HCEC 1CT (cell line): ENCODE data around the gene PROM2.
"Not testable (repeated sequence)": the region's sequence is repeated elsewhere in the genome, so short reads cannot be mapped to it uniquely, and the experiment has no call there.

Experiments
- DNase-seq: peaks from one replicate; pipeline ENCODE4 v3.0.0-alpha.2; 2017

PROM2 gene, protein sequence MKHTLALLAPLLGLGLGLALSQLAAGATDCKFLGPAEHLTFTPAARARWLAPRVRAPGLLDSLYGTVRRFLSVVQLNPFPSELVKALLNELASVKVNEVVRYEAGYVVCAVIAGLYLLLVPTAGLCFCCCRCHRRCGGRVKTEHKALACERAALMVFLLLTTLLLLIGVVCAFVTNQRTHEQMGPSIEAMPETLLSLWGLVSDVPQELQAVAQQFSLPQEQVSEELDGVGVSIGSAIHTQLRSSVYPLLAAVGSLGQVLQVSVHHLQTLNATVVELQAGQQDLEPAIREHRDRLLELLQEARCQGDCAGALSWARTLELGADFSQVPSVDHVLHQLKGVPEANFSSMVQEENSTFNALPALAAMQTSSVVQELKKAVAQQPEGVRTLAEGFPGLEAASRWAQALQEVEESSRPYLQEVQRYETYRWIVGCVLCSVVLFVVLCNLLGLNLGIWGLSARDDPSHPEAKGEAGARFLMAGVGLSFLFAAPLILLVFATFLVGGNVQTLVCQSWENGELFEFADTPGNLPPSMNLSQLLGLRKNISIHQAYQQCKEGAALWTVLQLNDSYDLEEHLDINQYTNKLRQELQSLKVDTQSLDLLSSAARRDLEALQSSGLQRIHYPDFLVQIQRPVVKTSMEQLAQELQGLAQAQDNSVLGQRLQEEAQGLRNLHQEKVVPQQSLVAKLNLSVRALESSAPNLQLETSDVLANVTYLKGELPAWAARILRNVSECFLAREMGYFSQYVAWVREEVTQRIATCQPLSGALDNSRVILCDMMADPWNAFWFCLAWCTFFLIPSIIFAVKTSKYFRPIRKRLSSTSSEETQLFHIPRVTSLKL

DNA sequence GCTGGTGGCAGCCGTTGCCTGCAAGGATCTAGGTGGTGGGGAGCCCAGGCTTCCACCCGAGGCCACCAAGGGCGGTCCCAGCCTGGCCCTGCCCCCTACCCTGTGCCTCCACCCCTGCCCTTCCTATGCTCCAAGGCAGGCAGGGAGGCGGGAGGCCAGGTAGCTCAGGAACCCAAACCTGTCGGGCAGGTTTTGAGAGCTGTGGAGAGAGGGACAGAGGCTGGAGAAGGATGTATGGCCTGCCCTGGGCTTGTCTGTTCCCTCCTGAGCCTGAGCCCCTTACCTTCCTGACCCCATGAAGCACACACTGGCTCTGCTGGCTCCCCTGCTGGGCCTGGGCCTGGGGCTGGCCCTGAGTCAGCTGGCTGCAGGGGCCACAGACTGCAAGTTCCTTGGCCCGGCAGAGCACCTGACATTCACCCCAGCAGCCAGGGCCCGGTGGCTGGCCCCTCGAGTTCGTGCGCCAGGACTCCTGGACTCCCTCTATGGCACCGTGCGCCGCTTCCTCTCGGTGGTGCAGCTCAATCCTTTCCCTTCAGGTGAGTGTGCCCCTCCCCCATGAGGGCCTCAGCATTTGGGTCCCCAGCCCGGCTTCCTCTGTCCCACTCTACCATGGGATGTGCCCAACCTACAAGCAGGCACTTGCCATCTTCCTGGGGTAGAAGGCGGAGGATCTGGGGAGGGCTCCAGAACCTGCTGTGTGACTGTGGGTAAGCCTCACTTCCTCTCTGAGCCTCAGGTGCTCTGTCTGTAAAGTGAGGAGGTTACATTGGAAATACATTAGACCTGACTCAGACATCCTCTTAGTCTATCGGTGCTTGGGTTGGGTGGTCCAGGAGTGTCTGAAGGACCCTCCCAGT is at the start of gene PROM2:
Gene PROM2, plus strand, starts transcription at position 159 of the 860 bp plus-strand sequence. Its CDS starts 137 bp downstream, at position 296.
- no peak for DNase-seq

DNA sequence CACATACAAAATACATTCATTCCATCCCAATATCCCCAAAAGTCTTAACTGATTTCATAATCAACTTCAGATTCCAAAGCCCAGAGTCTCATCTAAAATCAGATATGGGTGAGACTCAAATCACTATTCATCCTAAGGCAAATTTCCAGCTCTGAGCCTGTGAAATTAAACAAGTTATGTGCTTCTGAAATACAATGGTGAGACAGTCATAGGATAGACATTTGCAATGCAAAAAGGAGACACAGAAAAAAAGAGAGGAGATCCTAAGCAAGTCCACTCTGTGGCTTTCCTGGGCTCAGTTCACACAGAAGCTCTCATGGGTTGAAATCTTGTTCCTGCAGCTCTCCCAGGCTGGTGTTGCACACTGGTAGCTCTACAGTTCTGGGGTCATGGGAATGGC is 48.6 kb upstream of the PROM2 start:
- DNase-seq: no peak

DNA sequence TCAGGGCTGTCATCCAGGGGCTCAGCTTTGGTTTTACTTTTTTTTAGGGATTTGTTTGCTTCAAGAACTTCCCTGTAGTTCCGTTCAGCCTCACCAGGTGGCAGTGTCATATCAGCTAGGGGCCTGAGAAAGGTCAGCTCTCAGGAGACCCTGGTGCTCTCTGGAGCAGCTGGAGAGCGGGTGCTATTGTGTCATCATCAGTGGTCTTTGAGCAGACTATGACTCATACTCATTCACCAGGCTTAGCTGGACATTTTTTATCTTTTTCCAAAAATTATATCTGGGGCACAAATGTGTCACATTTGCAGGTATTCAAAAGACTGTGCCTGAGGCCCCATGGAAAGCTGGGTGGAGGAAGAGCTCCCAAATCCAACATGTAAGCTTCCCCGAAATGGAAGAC is 42.5 kb upstream of the PROM2 start:
- DNase-seq: peak; percentile 78

DNA sequence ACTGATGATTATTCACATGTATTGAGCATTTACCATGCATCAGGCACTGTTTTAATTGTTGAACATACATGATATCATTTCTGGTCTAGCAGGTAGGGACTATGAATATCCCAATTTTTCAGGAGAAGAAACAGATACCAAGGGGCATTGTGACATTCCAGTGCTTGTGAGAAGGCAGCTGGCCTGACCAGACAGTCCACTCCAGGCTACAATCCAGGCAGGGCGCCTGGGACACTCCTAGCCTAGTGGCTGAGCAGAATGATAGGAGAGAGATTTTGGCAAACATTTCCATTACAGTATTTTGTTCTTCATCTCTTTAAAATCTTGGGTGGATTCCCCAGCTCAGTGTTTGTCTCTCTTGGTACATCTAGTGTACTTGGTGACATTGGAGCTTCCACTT is 42.0 kb upstream of the PROM2 start:
- DNase-seq: no peak

DNA sequence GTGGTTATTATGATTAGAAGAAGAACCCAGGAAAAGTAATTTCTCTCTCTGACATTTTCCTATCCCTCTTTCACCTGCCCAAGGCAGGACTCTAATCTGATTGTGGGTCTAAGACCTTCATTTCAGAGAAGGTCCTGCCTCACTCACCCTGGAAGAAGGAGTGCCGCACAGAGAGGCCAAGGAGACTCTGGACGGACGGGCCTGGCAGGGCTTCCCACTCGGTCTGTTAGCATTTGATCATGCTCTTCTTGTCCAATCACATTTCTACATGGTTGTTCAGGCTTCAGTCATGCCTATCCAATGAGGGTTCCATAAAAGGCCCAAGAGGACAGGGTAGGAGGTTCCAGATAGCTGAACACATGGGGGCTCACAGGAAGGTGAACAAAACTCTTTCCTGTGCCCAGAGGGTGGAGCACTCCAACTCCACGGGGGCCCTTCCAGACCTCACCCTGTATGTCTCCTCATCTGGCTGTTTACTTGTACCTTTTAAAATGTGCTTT is 39.9 kb upstream of the PROM2 start:
- no peak for DNase-seq

DNA sequence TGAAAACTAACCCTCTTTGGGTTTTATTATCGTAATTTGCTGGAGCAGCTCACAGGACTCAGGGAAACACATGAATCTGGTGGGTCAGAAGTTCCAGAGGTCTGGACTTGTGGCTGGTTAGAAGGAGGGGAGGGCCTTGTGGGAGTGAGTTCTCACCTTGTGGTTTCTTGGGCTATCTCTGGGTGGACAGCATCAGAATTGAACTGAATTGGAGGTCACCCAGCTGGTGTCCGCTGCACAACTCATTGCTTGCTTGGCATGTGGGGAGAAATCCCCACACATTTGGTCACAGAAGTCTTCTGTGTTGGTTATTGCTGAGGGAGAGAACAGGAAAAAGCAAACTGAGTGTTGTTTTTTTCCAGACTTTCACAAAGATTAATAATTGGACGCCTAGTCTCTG is 39.4 kb upstream of the PROM2 start:
- DNase-seq: no peak

DNA sequence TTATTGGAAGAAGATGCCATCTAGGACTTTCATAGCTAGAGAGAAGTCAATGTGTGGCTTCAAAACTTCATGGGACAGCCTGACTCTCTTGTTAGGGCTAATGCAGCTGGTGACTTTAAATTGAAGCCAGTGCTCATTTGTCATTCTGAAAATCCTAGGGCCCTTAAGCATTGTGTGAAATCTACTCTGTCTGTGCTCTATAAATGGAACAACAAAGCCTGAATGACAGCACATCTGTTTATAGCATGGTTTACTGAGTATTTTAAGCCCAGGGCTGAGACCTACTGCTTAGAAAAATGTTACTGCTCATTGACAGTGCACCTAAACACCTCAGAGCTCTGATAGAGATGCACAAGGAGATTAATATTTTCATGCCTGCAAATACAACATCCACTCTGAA is 36.1 kb upstream of the PROM2 start:
- DNase-seq: no peak

DNA sequence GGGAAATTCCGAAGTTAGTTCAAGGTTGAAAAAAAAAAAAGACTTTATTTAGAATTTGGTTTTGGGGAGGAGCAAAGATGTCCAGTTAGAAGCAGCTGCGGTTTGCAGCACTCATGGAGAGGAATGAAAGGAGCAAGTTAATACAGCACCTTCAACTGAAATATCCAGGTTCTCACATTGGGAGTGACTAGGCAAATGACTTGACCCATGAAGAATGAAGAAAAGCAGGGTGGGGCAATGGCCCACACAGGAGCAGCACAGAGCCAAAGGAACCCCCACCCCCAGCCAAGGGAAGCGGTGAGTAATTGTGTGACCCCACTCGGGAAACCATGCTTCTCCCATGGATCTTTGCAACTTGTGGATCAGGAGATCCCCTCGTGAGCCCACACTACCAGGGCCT is 34.2 kb upstream of the PROM2 start:
- no peak for DNase-seq

DNA sequence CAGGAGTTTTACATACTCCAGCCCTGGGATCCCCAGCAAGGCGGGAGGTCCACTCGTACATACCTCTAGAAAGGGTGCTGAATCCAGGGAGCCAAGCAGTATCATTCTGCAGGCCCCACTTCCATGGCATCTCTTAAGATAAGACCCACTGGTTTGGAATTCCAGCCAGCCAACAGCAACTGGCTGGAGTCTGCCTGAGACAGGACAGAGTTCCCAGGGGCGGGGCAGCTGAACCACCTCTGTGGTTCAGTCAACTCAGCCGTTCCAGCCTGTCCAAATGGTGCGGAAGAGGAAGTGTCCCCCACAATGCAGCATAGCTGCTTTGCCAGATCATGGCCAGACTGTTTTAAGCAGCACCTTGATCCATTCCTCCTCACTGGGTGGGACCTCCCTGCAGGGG is 33.7 kb upstream of the PROM2 start:
- DNase-seq: no peak

DNA sequence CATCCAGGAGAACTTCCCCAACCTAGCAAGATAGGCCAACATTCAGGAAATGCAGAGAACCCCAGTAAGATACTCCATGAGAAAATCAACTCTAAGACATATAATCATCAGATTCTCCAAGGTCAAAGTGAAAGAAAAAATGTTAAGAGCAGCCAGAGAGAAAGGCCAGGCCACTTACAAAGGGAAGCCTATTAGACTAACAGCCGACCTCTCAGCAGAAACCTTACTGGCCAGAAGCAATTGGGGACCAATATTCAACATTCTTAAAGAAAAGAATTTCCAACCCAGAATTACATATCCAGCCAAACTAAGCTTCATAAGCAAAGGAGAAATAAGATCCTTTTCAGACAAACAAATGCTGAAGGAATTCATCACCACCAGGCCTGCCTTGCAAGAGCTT is 32.2 kb upstream of the PROM2 start:
- not testable (repeated sequence) for DNase-seq

DNA sequence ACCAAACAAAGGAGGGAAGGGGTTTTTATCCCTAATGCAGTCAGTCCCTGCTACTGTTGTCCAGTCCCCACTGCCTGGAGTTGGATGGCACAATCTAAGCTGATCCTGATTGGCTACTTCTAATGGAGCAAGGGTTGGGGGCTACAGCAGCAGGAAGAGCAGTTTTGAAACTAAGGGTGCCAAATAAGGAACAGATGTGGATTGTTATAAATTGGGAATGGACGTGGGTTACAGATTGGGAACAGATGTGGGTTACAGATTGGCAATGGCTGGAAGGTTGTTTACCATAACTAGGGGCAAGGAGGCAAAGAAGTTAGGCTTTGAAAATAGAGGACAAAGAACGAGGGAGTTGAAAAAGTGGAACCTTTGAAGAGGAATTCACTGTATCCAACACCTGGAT is 16.0 kb upstream of the PROM2 start:
- no peak for DNase-seq

DNA sequence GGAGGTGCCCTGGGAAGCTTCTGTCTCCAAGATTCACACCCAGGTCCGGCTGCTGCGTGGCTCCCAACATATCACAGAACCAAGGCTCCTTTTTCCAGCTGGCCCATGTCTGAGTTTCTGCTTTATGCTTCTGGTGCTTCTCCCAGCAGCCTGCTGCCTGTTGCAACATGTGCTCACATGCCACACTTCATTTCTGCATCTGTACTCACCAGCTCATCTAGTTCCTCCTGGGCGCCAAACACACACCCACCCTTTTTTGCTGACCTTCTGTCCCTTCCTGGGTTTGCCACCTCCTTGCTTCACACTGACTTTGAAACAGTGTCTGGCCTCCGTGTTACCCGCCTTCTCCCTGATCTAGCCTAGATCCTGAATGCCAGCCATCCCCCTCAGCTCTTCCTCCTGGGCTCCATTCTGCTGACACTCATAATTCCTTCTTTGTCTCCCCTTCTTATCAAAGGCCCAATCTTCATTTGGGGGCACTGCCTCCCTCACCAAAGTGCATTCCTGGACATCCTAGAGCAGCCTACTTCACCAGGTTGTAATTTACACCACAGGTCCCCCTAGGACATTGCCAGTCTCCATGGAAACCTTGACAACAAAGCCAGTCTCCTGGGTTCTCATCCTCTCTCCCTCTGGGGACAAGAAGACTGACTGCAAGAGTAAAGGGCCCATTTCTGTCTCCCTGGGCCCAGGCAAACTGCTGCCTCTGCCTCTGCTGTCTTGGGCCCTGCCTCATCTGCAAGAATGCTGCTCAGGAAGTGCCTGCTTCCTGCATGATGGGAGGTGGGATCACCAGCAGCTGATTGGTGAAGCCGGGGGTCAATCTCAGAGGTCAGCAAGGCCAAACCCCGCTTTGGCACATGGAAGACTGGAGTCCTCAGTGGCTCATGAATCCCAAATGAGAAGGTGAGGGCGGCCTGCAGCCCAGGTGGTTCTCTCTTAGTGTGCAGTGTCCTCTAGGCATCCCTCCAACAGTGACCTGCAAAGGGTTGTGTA is 13.9 kb upstream of the PROM2 start:
- DNase-seq: no peak

DNA sequence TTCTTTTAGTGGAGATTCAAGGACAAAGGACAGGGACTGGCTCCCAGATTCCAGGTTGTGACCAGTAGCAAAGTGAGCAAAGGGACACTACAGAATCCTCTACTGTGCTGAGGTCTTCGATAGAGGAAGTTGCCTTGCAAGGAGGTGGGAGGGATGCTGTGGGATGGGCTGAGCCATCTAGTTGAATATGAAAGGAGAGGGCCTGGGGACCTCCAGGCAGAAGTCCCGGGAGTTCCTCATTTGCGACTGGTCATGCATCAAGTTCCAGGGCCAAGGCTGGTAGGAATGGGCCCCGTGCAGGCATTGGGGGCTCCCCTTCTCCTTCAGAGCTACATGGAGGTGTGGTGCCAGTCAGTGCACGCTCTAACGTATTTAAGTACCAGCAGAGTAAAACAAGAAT is 12.6 kb upstream of the PROM2 start:
- no peak for DNase-seq

DNA sequence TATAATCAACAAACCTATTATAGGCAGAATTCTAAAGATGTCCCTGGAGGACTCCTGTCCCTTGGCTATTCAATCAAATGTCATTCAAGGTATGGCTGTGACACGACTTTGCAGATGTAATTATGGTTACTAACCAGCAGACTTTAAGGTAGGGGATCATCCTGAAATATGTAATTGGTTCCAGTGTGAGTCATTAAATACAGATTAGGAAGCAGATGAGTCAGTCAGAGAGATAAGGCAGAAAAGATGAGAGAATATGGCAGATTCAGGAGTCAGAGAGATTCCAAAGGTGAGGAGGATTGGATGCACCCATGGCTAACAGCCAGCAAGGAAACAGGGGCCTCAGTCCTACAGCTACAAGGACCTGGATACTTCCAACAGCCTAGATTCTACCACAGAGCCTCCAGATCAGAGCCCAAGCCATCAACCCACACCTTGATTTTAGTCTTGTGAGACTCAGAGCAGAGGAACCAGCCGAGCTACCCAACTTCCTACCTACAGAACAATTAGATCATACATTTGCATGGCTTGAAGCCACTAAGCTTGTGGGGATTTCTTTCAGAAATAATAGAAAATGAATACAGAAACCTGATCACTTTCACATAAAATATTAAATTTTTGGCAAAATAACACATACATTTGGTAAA is 11.2 kb upstream of the PROM2 start:
- DNase-seq: no peak

DNA sequence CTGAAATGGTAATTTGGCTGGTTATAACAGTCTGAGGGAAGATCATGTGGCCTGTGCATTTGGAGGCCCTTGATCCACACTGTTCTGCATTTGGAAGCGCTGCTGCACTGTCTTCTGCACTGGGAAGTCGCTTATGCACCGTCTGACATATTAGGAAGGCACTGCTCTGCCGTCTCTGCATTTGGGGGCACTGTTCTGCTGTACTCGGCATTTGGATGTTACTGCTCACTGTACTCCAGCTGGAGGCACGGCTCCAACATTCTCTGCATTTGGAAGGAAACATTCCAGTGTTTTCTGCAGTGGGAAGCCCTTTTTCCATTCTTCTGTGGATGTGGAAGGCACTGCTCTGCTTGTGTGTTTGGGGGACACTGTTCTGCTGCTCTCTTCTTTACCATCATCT is 9.6 kb upstream of the PROM2 start:
- peak; percentile 19 for DNase-seq

DNA sequence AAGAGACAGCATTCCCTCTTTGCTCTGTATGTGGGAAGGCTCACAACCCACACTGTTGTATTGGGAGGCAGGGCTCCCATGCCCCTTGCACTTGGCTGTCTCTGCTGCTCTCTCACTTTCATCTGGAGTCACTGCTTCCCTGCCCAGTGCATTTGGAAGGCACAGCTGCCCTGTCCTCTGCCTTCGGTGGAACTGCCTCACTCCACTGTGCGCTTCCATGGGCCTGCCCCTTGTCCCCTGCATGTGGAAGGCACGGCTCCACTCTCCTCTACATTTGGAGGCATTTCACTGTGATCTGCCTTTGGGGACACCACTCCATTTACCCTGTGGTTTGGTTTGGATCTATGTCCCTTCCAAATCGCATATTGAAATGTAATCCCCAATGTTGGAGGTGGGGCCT is 9.1 kb upstream of the PROM2 start:
- DNase-seq: no peak

DNA sequence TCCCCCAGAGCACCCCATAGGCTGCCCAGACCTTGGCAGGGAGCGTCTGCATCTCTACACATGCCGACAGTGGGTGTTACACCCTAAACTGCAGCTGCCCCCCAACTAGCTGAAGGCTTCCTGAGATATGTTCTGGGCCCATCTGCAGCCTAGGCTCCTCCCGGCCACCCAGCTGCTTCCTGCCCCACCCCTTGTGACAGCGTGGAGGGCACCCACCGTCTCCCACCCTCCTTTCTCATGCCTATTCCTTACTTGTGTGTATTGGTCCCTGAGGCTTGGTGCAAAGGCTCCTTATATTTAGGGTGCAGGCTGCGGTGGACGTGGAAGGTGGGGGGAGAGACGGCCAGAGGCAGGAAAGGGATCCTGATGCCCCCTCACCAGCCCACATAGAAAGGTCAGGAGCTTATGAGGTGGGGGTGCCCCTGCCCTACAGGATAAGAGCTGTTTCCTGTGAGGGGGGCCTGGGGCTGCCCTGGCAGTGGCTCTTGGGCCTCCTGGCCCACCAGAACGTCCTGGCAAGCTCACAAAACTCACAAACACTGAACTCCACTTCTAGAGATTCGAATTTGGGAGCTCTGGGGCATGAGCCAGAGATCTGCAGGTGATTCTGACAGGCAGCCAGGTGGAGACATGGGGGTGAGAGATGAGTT is 7.3 kb upstream of the PROM2 start:
- DNase-seq: no peak

DNA sequence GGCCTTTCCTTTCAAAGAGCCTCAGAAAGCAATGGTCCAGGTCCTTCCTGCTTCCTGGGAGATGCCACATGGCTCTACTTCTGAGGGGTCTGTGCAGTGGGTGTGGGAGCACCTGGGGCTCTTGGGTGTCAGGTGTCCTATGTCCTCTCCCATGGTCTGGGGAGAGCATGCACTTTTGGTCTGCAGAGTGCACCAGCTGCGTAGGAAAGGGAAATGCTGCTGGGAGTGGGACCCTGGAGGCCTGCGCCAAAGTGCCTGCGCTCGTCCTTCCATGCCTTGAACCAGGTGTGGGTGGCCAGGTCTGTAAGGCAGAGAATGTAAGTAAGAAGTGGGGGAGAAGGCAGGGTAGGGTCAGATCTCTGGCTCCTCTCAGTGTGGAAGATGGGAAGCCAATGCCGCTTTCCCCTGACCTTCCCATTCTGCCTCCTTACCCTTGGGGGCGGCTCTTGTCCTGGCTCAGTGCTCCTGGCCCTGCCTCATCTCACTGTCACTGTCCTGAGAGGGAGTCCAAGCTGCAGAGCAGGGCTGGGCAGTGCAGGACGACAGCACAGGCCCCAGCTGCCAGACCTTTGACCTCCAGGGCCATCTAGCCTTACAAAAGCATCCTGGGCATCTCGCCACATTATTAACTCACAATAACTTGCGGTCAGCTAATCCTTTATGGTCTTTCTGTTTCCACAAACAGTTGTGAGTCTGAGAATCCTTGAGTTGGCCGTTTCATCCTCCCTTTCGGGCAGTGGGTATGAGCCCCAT is 6.6 kb upstream of the PROM2 start:
- peak; percentile 88 for DNase-seq

DNA sequence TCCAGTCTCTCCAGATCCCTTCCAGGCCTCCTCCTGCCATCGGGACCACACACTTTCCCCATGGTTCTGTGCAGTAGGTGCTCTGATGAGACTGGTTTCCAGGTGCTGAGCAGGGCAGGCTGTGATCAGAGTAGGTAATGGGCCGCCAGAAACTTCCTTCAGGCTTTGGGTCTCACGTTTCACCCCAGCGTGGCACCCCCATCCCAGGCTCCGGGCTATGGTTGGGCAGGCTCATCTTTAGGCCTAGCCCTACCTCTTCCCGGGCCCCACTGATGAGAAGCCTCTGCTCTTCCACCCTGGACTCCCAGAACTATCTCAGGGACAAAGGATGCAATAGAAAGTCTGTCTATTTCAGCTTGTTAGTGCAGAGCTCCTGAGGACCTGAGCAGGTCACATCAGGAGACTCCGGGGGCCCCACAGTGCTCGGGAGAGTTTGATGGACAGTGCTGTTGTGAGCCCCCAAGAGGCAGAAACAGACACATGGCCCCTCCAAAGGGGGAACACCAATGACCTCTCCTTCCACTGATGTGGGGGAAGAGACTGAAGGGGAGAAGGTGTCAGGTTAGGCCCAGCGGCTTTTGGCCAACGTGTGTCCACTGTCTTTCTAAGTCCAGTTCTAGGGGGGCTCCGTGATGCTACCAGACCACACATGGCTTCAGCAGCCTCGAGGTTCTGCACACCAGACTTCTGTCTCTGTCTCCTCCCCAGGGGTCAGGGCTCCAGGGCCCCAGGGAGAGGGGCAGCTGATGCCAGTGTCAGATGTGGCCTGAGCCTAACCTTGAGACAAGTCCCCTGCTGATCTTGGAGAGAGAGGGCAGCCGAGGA is 5.8 kb upstream of the PROM2 start:
- no peak for DNase-seq
